Activated CD8-positive, alpha-beta memory T cell treated with anti-CD3 and anti-CD28 coated beads for 48 hours (primary cell): ENCODE data around the gene IFRD2.
A peak's percentile ranks its signal among the peaks of the same experiment; 100 is the strongest.
"Not testable (repeated sequence)": the region's sequence is repeated elsewhere in the genome, so short reads cannot be mapped to it uniquely, and the experiment has no call there.

Experiments
- DNase-seq, 3 experiments: peaks; one replicate each; pipeline ENCODE4 v3.0.0-alpha.2; 2020; ENCODE audit warnings: low read depth in 2 of 3, low spot score in 2 of 3

The IFRD2 gene

DNA sequence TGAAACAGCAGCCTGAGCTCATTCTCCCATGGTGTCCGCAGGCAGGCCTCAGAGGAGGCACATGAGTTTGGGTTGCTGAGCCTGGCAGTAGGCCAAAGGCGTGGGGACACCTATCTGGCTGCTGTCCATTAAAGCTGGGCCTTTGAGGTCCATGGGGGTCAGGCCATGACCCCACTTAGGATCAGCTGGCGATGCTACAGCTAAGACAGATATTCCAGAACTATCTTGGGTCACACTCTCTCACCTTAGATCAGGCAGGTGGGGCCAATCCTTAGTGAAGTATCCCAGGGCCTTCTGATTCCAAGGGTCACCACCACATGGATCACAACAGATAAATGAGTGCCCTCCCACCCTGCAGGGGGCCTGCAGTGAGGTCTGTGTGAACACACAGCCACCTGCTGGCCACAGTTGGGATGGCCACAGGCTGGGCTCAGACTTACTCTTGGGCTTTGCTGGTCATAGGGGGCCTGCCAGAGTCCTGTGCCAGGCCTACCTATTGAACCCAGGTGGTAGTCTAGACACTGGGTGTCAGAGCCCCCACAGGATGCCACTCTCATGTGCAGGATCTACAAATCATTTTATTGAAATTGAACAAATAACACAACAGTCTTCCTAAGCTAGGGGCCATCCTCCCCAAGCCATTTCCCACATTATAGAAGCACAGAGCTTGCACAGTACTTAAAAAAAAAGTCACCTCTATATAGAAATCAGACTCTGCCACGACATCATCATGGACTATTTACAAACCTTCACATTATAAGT, 32.3 kb upstream of the IFRD2 start:
- DNase-seq, result no peak

DNA sequence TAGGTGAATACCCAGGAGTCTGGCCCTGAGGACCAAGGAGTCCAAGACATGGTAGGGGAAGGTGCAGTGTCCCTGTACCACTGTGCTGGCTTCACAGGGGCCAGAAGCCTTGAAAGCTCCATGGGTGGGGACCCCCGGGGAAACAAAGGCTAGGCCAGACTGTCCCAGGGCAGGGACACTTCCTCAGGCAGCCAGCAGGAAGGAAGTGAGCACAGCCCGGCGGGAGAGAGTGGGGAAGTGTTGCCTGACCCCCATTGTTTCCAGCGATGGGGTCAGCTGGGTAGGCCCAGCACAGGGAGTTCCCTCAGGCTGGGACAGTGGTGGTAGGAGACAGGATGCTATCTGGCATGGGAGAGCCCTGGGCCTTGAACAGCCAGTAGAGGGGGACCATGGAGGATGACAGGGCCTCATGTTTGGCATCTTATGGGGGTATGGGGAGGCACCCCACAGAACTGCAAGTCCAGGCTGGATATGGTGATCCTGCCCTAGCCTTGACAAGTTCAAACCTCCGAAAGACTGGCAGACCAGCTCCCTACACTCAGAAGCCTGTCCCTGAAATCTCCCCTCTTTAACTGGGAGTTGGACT, 31.5 kb upstream of the IFRD2 start:
- DNase-seq, result no peak

DNA sequence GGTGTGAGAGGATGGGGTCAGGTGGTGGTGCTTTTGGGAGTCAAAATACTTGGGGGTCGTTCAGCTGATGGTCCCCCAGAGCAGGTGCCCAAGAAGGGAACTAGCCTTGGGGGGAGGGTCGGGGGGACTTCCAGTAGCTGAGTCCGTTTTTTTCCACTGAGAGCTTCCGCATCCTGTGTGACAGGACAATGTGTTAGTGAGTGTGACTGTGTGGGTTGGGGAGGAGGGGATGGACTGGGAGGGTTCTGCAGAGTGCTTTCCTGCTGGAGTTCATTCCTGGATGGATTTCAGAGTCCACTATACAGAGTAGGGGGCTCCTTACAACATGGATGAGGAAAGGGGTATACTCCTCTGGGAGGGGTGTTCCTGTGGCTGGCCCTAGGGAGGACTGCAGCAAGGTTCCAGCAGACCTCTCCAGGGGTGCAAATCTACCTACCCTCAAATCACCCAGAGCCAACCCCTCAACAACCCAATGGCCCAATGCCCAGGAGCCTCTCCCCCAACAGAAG, 30.9 kb upstream of the IFRD2 start:
- DNase-seq, result no peak

DNA sequence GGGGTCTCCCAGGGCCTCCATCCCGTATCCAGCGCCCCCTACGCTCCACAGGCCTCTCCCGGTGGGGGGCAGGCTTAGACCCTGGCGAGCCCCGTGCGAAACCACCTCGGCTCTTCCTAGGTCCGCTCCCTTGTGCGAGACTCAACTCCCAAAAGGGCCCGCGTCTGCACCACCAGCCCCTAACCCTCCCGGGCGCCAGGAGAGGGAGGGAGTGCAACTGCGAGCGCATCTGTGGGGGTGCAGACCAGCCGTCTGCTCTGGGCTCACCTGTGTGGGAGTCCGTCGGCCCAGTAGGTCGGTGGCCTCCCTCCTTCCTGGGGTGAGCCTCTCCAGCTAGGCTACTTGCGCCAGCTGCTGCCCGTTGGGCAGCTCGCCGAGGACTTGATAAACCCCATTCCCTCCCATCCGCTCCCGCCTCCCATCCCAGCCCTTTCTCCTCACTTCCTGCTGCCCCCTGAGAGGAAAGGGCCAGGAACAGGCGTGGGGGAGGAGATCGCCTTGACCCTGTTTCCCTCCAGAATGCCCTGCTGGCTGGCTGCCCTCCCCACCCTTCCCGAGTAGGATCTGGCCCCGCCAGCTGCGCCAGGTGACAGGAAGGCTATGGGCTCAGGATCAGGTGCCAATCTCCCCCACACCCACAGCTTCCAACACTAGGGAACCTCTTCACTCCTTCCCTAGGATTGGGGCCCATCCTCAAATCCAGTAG, 30.3 kb upstream of the IFRD2 start, which contains the start of gene HYAL2:
Gene HYAL2, minus strand, starts transcription at position 360 of the 706 bp plus-strand sequence. CDS start 2,256 bp downstream, outside the sequence.
- DNase-seq, result no peak

DNA sequence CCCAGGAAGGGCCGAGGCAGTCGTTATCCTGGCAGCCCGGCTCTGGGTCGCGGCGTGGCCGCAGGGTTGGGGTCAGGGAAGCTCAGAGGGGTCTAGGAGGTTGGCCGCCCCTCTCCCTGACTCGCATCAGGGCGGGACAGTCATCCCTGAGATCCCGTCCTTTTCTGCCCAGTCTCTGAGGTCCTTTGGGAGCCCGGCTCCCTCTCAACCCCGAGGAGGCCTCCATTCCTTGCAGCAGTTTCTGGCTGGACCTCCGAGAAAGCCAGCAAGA, 29.8 kb upstream of the IFRD2 start:
- DNase-seq, result no peak

DNA sequence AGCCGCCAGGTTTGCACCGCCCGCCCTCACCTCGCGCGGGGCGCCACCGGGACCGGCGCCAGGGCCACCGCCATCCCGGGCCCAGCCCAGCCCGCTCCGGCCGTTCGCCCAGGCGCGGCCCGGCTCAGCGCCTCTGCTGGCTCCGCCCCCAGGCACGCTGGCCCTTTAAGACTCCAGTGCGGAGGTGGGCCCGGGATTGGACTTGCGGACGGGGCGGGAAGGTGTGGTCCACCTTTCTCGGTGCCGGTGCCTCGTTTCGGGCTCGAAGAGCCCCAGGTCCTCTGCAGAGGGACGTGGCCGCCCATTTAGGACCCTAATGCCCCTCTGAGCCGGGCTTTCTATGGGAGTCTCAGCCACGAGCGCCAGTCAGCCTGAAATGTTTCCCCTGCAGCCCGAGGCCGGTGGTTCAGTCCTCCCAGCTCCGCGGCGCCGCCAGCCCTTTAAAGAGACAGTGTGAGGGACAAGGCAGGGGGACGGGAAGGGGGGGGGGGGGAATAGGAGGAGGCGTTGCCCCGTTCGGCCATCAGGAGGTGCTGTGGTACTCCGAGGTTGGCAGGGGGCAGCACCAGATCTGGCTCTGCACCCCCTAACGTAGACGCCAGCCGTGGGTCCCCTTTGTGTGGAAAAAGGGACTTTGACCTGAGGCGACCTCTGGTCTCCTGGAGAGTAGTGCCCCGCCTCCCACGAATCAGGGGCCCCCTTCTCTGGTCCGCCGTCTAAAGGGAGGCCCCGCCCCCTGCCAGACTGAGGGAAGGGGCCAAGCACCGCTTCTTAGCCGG, 29.3 kb upstream of the IFRD2 start:
- DNase-seq, result peak in 2 of 3 experiments; percentile 67 to 78

DNA sequence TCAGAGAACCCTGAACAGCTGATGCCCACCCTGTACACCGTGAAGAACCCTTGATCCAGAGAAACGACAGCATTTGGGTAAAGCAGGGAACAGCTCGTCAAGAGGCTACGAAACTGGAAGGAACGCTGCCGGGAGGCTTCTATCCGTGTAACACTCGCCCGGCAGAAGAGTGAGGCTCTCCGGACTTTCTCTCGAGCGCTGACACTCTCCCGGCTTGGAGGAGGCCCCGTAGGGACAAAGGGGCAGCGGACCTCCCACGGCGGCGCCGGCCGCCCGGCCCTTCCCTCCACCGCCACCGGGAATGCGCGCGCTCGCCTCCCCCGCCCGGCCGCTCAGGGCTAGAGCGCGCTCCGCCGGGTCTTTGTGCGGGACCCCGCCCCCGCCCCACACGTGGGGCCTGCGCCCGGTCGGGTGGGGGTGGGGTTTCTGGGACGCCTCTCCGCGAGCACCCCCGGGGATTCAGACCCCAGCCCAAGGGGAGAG, 28.7 kb upstream of the IFRD2 start:
- no peak for DNase-seq

DNA sequence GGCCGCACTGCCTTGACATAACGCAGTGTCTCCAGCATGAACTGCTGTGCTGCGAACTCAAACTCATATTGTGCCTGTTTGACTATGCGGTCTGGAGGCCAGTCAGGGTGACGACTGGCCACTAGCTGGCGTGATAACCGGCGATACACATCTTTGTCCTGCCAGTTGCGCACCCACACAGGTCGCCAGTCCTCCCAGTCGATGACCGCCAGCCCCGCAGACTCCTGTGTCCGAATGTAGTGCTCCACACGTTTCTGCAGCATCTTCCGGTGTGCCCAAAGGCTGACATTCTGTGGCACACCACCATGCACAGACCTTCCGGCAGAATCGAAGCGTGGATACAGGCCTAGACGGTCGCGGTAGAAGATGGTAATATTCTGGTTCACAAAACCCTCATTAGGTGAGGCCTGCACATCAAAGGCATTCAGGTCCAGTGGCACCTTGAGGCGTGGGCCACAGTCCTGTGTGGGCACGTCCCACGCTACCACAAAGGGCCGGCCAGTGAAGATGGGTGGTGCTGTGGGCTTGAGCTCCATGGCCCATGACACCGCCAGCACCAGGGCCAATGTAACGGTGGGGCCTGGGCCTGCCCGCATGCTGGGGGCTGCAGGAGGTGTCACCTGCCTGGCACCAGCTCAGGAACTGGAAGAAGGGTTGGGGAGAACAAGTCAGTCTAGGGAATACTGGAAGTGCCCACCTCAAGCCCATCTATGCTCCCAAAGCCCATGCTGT, 27.8 kb upstream of the IFRD2 start:
- DNase-seq, result no peak

DNA sequence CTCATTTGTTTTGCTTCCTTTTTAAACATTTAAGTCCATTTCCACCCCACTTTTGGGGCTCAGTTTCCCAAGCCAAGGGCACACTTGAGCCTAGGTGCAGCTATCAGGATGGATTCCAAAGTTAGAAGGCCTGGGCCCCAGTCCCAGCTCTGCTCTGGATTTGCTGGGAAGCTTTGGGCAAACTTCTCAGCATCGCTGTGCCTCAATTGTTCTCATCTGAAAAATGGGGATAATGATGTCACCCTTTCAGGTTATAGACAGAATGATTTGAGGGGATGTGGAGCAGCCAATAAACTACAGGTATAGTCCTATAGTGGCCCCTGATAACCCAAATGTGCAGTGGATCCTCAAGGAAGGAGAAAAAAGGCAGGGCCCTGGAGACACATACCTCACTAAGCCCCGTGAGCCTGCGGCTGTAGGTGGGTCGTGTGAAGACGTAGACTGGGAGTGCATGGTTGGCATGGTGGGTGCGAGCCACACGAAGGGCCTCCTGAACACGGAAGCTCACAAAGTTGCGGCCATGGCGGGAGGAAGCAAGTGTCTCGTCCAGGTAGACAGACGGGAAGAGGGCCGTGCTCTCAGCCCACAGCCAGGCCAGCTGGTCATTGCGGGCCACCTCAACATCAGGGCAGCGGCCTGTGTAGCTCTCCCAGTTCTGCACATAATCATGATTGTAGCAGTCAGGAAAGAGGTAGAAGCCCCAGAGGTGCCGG, 27.1 kb upstream of the IFRD2 start:
- no peak for DNase-seq

DNA sequence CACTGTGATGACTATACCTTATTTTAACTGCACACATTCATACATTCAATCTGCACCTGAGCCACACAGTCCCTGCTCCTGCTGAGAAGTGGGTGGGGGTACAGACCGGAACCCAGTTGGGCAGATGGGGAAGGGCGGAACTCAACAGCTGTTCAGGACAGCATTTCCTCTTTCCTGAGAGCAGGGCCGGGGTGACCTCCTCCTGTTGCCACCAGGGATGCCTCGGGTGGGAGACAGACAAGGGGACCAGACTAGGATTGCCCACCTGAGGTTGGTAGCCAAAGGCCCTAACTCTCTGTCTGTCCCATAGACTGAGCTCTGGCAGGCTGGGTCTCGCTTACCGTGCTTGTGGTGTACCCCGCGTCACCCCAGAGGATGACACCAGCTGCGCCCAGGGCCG, 26.4 kb upstream of the IFRD2 start:
- DNase-seq, result no peak

DNA sequence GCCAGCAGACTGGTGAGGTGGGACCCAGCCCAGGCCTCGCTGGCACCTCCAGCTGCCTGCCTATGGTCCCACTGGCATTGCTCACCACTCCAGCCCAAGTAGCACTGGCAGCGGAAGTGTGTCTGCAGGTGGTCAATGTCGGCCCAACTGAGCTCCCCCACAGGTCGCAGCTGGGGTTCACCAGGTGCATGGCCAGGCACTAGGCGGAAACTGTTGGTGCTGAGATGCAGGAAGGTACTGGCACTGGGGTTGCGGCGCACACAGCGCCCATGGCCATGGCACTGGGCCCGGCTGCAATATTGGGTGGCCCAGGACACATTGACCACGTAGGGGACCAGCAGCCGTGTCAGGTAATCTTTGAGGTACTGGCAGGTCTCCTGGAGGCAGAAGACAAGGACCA, 25.9 kb upstream of the IFRD2 start:
- no peak for DNase-seq

DNA sequence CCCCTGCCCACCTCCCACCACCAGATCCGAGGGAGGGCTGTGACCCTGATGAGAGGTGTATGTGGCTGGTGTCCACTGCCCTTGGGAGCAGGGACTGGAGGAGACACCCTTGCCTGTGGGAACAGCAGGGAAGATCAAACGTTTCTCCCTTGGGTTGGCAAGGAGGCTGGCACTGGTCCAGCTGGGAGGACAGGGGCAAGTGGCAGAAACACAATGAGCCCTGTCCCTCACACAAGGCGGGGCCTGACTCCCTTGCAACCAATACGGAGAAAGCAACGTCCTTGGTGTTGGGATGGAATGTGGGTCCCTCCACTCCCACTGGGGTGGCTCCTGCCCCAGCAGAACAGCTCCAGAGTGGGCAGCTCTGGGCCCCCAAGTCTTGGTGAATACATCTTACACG, 25.1 kb upstream of the IFRD2 start:
- DNase-seq, result no peak

DNA sequence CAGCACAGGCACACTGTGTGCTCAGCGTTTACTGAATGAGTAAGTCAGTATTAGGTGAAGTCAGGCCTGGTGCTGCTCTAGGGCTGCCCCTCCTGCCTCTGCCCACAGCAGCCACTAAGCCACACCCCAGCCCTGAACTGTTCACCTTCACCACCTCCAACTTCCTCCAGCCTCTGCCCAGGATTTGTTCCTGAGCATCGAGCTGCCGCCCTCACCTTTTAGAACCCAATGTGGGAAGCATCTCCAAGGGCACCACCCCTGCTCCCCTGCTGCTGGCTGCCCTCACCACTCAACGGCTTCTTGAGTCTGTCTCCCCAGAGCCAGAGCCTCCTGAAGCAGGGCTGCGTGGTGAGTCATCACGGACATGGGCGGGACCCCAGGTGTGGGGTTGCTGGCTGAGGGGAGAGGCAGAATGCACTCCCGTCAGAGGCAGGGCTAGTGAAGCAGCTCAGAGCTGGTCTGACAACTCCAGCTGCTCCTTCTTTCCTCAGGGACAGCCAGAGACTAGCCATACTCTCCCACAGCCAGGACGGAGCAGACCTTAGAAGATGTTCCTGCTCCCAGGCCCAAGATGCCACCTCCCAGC, 24.5 kb upstream of the IFRD2 start:
- no peak for DNase-seq

DNA sequence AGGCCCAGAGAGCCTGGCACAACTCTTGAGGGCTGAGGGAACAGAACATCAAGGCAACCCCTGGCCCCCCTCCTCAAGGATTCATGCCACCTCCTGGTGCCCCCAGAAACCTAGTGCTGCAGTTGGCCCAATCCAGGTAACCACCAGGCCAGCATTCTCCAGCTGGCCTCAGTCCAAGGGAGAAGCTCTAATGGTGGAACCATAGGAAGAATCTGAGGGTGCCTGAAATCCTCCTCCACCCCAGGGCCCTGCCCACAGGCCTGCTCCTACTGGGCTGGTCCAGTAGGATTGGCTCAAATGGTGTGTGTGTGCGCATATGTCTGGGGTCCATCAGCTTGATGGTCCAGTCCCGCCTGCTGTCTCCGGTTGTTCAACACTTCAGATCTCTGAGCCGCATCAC, 22.6 kb upstream of the IFRD2 start:
- DNase-seq, result no peak

DNA sequence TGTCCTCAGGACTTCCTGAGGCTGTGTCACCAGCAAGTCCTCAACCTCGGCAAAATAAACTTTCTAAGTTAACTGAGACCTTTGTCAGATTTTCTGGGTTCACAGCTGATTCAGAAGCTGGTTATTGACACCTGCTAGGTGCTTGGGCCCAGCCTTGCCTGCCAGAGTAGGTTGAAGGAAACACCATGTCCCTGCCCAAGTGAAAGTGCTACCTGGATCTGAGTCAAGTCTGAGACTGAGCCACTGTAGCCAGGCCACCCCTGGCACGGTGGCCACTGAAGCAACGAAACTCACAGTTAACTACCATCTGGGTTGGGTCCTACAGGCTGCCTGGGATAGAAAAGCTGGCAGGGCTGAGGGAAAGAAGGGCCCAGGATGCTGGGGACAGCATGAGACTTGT, 22.1 kb upstream of the IFRD2 start:
- DNase-seq, result no peak

DNA sequence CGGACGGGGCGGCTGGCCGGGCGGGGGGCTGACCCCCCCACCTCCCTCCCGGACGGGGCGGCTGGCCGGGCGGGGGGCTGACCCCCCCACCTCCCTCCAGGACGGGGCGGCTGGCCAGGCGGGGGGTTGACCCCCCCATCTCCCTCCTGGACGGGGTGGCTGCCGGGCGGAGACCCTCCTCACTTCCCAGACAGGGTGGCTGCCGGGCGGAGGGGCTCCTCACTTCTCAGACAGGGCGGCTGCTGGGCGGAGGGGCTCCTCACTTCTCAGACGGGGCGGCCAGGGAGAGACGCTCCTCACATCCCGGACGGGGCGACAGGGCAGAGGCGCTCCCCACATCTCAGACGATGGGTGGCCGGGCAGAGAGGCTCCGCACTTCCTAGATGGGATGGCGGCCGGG, 19.8 kb upstream of the IFRD2 start:
- DNase-seq, result not testable (repeated sequence)

DNA sequence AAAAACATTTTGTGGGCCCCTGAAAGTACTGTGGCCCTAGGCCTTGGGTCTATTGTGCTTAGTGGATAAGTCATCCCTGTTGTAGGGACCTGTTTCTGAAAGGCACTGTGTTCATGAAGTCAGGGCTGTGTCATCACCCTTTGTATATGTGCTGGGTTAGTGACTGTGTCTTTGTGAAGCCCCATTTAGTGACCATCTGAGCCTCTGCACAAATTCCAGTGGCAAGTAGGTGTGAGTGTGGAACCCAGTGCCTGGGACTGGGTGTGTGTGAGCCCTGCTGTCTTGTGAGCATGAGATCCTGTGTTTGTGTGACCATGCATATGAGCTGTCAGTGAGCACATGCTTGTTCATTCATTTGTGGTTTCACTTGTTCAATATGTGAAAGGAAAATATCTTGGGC, 12.4 kb upstream of the IFRD2 start:
- no peak for DNase-seq

DNA sequence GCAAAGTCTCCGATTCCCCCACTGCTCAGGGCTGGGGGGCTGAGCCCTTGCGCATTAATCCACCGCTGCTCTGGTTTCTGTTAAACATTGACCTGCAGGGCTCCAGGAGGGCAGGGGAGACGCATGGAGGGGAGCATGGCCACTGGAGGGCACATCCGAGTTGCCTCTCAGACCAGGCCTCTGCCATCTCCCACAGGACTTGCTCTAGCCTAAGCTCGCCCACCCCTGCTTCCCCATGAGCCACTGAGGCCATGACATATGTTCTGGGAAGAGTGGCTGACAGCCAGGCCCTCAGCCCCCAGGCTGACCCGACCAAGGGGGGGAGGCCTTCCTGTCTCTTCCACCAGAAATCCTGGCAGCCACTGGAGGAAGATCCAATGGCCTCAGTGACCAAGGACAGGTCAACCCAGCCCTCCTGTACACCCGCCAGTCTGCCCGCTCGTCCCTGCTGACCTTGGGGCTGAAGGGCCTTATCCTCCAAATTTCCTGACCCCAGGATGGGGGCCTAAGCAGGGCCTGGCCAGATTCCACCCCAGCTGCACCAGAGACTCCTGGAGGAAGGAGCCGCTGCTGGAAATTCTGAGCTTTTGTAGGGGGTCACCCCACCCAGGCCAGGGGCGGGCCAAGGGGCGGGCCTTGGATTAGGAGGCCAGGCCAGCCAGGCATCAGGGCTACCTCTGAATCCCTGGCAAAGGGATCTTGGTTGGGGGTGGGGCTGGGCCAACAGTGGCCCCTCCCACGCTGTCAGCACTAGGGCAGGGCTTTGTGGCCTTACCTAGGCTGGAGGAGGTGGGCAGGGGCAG, 11.0 kb upstream of the IFRD2 start, which contains the start of gene HYAL1:
Gene HYAL1, minus strand, starts transcription at position 562 of the 803 bp plus-strand sequence. CDS start 618 bp downstream, outside the sequence.
- no peak for DNase-seq
